G401 (cell line): ENCODE data around the gene KAZN. TPM values are rescaled to one million over a fixed set of nuclear protein-coding genes. Genes with fewer than 3 reads are reported as not detected.

ENCODE experiments used
- DNase-seq: peaks from one replicate; pipeline ENCODE4 v3.0.0-alpha.2; 2015; ENCODE audit warnings: low spot score
- in situ Hi-C: cut with HindIII; loops from 2 replicates; pipeline ENCODE4 v1.10.0; 2016; ENCODE audit warnings: low sequenced_read_pairs, mixed read lengths
- total RNA-seq: library from RNA; depleted of rRNA; stranded (reverse); fragments of >200 nt; shearing (Covaris generic); gene quantifications from 2 replicates; pipeline ENCODE4 v1.2.3, GENCODE V29; 2014

KAZN gene
- total RNA-seq, 1 experiment from 2014 or later: 9.8 TPM

GRCh38 chr1:14849038-14849437 lies 250.6 kb downstream of the KAZN start:
- in situ Hi-C loops: no loop called here
- no peak for DNase-seq

GRCh38 chr1:14850563-14850962 lies 252.1 kb downstream of the KAZN start:
- DNase-seq: peak; percentile 71
- in situ Hi-C loops: no loop called here

- in situ Hi-C loops: no loop called here
- DNase-seq: no peak
Observed at GRCh38 chr1:14851760-14852159, 253.3 kb downstream of the KAZN start.

GRCh38 chr1:14852291-14852690 lies 253.8 kb downstream of the KAZN start:
- in situ Hi-C loops: no loop called here
- DNase-seq: peak; percentile 98

GRCh38 chr1:14853518-14853917 lies 255.0 kb downstream of the KAZN start:
- in situ Hi-C loops: no loop called here
- no peak for DNase-seq

- DNase-seq: peak; percentile 37
- in situ Hi-C loops: no loop called here
Observed at GRCh38 chr1:14855268-14855667, 256.8 kb downstream of the KAZN start.

GRCh38 chr1:14855801-14856200 lies 257.3 kb downstream of the KAZN start:
- DNase-seq: no peak
- in situ Hi-C loops: no loop called here

GRCh38 chr1:14857436-14858195 lies 259.1 kb downstream of the KAZN start:
- in situ Hi-C loops: no loop called here
- no peak for DNase-seq

- in situ Hi-C loops: no loop called here
Observed at GRCh38 chr1:14862114-14862771, 263.8 kb downstream of the KAZN start.

GRCh38 chr1:14865106-14865505 lies 266.6 kb downstream of the KAZN start:
- in situ Hi-C loops: no loop called here
- peak; percentile 40 for DNase-seq

More at GRCh38 chr1:14862114-14862771, 263.8 kb downstream of the KAZN start:
- DNase-seq: no peak

GRCh38 chr1:14866911-14867612 lies 268.6 kb downstream of the KAZN start:
- no peak for DNase-seq
- in situ Hi-C loops: no loop called here

GRCh38 chr1:14869187-14869586 lies 270.7 kb downstream of the KAZN start:
- in situ Hi-C loops: no loop called here
- no peak for DNase-seq

GRCh38 chr1:14871218-14871970 lies 272.9 kb downstream of the KAZN start:
- in situ Hi-C loops: no loop called here
- no peak for DNase-seq

GRCh38 chr1:14872762-14873161 lies 274.3 kb downstream of the KAZN start:
- in situ Hi-C loops: no loop called here
- DNase-seq: no peak

- in situ Hi-C loops: no loop called here
- no peak for DNase-seq
Observed at GRCh38 chr1:14873677-14874076, 275.2 kb downstream of the KAZN start.

- DNase-seq: peak; percentile 38
- in situ Hi-C loops: no loop called here
Observed at GRCh38 chr1:14875524-14876509, 277.3 kb downstream of the KAZN start.

GRCh38 chr1:14876747-14877146 lies 278.3 kb downstream of the KAZN start:
- DNase-seq: no peak
- in situ Hi-C loops: no loop called here

- in situ Hi-C loops: no loop called here
- DNase-seq: no peak
Observed at GRCh38 chr1:14877224-14877623, 278.7 kb downstream of the KAZN start.
